ENCODE measurements around the gene SLC17A8.

The SLC17A8 gene

GRCh38 chr12:100383586-100384558 lies 27.0 kb downstream of the SLC17A8 start:
- TF ChIP-seq CTCF (IDR thresholded peaks at IDR 0.05; ENCODE audit: insufficient read depth, missing control alignments): no peak
- DNase-seq (ENCODE audit: insufficient read length, low spot score) (no peak), FAIRE-seq (no peak)

- TF ChIP-seq CTCF (IDR thresholded peaks at IDR 0.05; ENCODE audit: insufficient read depth, missing control alignments): no peak
- DNase-seq (ENCODE audit: insufficient read length, low spot score) (no peak), FAIRE-seq (no peak)
These were observed 27.7 kb downstream of the SLC17A8 start for GRCh38 chr12:100384559-100384935.

GRCh38 chr12:100388382-100388781 lies 31.5 kb downstream of the SLC17A8 start:
- FAIRE-seq (no peak), DNase-seq (ENCODE audit: insufficient read length, low spot score) (no peak)
- TF ChIP-seq CTCF (IDR thresholded peaks at IDR 0.05; ENCODE audit: insufficient read depth, missing control alignments): no peak

- no peak for FAIRE-seq
- no peak for DNase-seq (ENCODE audit: insufficient read length, low spot score)
- TF ChIP-seq CTCF (IDR thresholded peaks at IDR 0.05; ENCODE audit: insufficient read depth, missing control alignments): peak; percentile 42
These were observed 35.0 kb downstream of the SLC17A8 start for GRCh38 chr12:100391856-100392255.

- TF ChIP-seq CTCF (IDR thresholded peaks at IDR 0.05; ENCODE audit: insufficient read depth, missing control alignments): no peak
- no peak for FAIRE-seq
These were observed 36.3 kb downstream of the SLC17A8 start for GRCh38 chr12:100393200-100393599.

GRCh38 chr12:100395811-100396210 lies 38.9 kb downstream of the SLC17A8 start:
- no peak for TF ChIP-seq CTCF (IDR thresholded peaks at IDR 0.05; ENCODE audit: insufficient read depth, missing control alignments)
- FAIRE-seq (no peak), DNase-seq (ENCODE audit: insufficient read length, low spot score) (no peak)

More at GRCh38 chr12:100393200-100393599, 36.3 kb downstream of the SLC17A8 start:
- DNase-seq (ENCODE audit: insufficient read length, low spot score): no peak

GRCh38 chr12:100398307-100398706 lies 41.4 kb downstream of the SLC17A8 start:
- no peak for TF ChIP-seq CTCF (IDR thresholded peaks at IDR 0.05; ENCODE audit: insufficient read depth, missing control alignments)
- FAIRE-seq (no peak), DNase-seq (ENCODE audit: insufficient read length, low spot score) (no peak)

All from D721Med (cell line).